Stimulated activated CD4-positive, alpha-beta T cell treated with anti-CD3 and anti-CD28 coated beads, Interleukin-1b, Interleukin-23, amount 100 ng/mL, for 24 hours (primary cell): ENCODE data around the gene GPR35.

Source experiments
- DNase-seq, 4 experiments: peaks; one replicate each; pipeline ENCODE4 v3.0.0-alpha.2; 2020; ENCODE audit warnings: low read depth in 4 of 4, low spot score in 1 of 4

The GPR35 gene

DNA sequence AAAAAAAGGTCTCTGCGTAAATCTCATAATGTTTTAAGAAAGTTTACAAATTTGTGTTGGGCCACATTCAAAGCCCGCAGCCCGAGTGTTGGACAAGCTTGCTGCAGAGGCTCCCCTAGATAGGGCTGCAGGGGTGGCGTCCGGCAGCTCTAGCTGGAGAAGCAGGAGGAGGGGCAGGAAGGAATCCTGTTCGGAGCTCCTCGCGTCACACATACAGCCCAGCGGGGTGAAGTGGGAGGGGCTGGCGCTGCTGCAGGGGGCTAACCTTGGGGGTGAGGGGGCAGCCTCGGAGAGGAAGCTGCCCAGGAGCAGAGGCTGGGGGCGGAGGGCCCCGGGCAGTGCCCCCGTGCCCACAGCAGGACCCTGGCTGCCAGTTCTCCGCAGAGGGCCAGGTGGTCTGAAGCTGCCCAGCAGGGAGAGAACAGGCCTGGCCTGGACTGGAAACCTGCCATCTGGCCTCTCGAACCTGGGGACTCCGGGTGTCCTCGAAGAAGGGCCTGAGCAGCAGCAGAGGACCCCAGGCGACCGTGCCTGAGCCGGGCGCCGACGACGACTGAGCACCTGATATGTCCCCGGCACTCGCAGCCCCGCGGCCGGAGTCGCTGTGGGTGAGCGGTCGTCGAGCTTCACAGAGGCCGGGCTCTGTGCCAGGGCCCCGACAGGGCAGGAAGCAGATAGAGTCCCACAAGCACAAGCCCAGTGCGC, 2.6 kb upstream of the GPR35 start:
- DNase-seq, result peak in 1 of 4 experiments; percentile 20

DNA sequence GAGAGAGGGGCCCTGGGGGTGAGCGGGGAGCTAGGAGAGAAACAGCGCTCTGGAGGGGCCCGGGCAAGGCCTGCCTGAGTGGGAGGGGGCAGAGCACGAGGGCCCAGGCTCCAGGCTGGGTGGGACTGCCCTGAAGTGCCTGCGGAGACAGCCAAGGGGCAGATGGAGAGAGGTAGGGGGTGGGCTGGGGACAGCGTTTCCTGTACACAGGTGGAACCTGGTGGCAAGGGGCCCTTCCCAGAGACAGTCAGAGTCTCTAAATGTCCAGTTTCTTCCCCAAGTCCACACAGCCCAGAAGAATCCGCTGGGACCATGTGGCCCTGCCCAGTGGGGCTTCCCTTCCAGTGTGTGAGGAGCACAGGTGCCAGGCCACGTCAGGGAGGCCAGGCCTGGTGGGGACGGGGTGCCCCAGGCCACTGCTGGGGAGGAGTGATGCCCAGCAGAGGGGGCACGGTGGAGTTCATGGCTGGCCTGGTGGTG, 1.7 kb upstream of the GPR35 start:
- no peak for DNase-seq

- DNase-seq, result no peak
Measured at GRCh38 chr2:240624011-240624949, 1.0 kb upstream of the GPR35 start.

DNA sequence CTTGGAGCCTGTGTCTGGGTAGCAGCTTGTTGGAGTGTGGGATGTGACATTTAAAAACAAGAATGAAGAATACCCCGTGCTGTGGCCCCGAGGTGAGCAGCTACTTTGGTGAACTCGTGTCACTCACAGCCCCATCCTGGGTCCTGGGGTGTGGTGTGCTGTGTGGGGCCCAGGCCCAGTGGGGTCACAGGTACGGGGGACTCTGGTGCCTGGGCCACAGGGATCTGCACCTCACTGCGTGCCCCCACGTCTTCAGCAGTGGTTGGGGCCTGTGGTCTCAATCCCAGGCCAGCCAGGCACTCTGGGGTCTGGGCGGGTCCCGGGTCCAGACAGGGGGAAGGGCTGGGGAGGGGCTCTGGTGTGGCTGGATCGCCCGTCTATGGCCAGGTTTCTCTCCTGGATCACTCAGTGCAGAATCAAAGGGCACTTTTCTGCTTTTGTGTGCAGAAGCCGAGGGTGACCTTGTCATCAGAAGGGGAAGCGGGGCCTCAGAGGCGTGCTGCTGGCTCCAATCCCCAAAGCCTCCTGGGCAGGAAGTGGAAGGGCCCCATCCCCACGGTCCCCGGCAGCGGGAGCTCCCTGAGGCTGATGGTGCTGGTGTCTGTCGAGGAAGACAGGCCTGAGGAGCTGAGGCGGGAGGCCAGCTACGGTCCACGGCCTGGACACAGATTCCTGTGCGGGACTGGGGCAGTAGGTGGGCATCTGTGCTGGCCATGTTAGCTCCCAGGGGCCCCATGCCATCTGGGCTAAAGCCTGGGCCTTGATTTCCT, 1.4 kb downstream of the GPR35 start:
- DNase-seq, result no peak

- DNase-seq, result no peak
Measured at GRCh38 chr2:240627736-240628506, 2.6 kb downstream of the GPR35 start.

DNA sequence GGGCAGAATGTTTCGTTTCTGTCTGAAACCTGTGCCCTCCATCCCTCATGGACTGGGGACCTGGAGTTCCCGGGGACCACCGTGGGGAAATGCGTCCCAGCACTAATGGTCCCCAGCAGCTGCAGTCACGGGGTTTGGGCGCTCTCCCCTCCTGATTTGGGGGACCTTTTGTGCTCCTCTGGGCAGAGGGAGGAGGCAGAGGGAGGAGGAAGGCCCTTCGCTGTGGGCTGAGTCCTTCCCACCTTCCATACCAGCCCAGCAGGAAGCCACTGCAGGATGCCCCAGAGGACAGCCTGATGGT, 3.2 kb downstream of the GPR35 start:
- no peak for DNase-seq

- DNase-seq, result no peak
Measured at GRCh38 chr2:240628808-240629618, 3.7 kb downstream of the GPR35 start.

DNA sequence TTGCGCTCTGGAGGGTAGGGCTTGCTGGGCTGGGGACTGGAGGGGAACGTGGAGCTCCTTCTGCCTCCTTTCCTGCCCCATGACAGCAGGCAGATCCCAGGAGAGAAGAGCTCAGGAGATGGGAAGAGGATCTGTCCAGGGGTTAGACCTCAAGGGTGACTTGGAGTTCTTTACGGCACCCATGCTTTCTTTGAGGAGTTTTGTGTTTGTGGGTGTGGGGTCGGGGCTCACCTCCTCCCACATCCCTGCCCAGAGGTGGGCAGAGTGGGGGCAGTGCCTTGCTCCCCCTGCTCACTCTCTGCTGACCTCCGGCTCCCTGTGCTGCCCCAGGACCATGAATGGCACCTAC, 4.3 kb downstream of the GPR35 start:
- no peak for DNase-seq

GRCh38 chr2:240629968-240630770, 4.9 kb downstream of the GPR35 start:
- DNase-seq, result no peak

- no peak for DNase-seq
Measured at GRCh38 chr2:240630771-240631547, 5.7 kb downstream of the GPR35 start.

GRCh38 chr2:240631548-240632305, 6.4 kb downstream of the GPR35 start:
- DNase-seq, result no peak

GRCh38 chr2:240632306-240632721, 7.0 kb downstream of the GPR35 start:
- no peak for DNase-seq

GRCh38 chr2:240635121-240635997, 10.1 kb downstream of the GPR35 start:
- no peak for DNase-seq

GRCh38 chr2:240635998-240636547, 10.8 kb downstream of the GPR35 start:
- no peak for DNase-seq

DNA sequence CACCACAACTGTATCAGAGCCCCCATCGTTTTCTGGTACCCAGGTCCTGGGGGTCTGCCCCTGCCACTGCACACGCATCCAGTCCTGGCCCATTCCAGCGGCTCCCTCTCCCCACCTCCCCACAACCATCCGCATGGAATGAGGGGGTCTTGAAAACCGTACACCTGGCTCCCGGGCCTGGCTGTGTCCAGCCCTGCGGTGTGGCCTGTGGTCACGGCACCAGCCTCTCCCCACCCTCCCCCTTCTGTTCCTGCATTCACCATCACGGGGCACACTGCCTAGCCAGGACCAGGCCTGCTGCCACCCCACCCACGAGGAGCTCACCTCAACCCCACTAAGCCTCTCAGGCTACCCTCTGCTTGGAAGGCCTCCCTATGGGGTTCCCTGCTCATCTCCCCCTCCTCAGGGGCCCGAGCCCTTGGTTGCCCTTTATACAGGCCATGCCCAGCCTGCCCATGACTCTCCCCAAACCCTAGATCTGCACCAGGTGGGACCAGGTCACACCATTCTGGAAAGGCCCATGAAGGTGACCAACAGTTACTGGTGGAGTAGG, 11.4 kb downstream of the GPR35 start:
- no peak for DNase-seq
